Measurements from ENCODE around the gene SYCE1. TPM values are rescaled to one million over a fixed set of nuclear protein-coding genes. Genes with fewer than 3 reads are reported as not detected.

The SYCE1 gene
- total and polyA plus RNA-seq, 2 of the 8 experiments (the other 6 are each of a cell fraction or from before 2014, with no cell fraction given): not detected

- H3K4me1 ChIP-seq (replicated peaks in 1 of 4; ENCODE audit: control insufficient read depth in 3 of 4, insufficient read depth in 4 of 4, low read length in 3 of 4): no peaks in the 10 kb centered on the region
- no peak overlapping the region for H3K9ac ChIP-seq (replicated peaks in 1 of 4; ENCODE audit: extremely low read depth in 1 of 4, low read depth in 3 of 4, low read length in 3 of 4)
- H3K23ac ChIP-seq (ENCODE audit: insufficient read length): no peak overlapping the region
- H3K79me1 ChIP-seq (ENCODE audit: low read depth, low read length): no peaks in the 10 kb centered on the region
- no peak overlapping the region for H2BK20ac ChIP-seq (ENCODE audit: low read length)
- H4K91ac ChIP-seq (replicated peaks; ENCODE audit: insufficient read length, low read length): no peak overlapping the region
- DNase-seq (ENCODE audit: low read depth in 1 of 2, low spot score in 2 of 2) (no peak), FAIRE-seq (no peak)
- no peak overlapping the region for H3K56ac ChIP-seq (replicated peaks; ENCODE audit: insufficient read length, low read depth, low read length)
- no peak overlapping the region for H3K4me3 ChIP-seq (ENCODE audit: extremely low read depth in 1 of 4, insufficient read depth in 2 of 4, low read depth in 3 of 4, low read length in 4 of 4)
- peaks cover 79 to 92% of the 10 kb centered on the region in 2 experiments for H3K9me3 ChIP-seq (ENCODE audit: insufficient read depth in 2 of 2, low read depth in 1 of 2, low read length in 1 of 2)
- H3K27ac ChIP-seq (ENCODE audit: low read depth, low read length): no peak overlapping the region
- no peak overlapping the region for H2BK15ac ChIP-seq (ENCODE audit: low read length)
- ChIA-PET CTCF (ENCODE audit: partially characterized antibody) (no interaction called here), POLR2A (ENCODE audit: partially characterized antibody) (no interaction called here)
- H2BK12ac ChIP-seq (ENCODE audit: low read depth, low read length): no peak overlapping the region
- H3K23me2 ChIP-seq (ENCODE audit: low read depth, low read length): no peaks in the 10 kb centered on the region; the same call in 1 of the 2 replicates
- H2AK5ac ChIP-seq (ENCODE audit: low read depth, low read length): no peak overlapping the region
- no peak overlapping the region for H3K4ac ChIP-seq (replicated peaks; ENCODE audit: insufficient read length, low read depth, low read length)
- H3K18ac ChIP-seq (ENCODE audit: extremely low read depth, low read length): no peak overlapping the region
- no peak for TF ChIP-seq TBP (IDR thresholded peaks at IDR 0.05; ENCODE audit: low read depth, low read length)
- TF ChIP-seq HDAC2 (IDR thresholded peaks at IDR 0.05; ENCODE audit: borderline replicate concordance in 1 of 2, low read depth in 2 of 2, low read length in 2 of 2): no peak
- TF ChIP-seq BCL11A (IDR thresholded peaks at IDR 0.05; ENCODE audit: low read depth in 2 of 2, low read length in 2 of 2): no peak
- no peak for TF ChIP-seq POLR2AphosphoS5 (IDR thresholded peaks at IDR 0.05; ENCODE audit: low read depth, low read length)
- TF ChIP-seq GABPA (IDR thresholded peaks at IDR 0.05; ENCODE audit: borderline replicate concordance, insufficient read depth, low read length): no peak
- no peak for TF ChIP-seq HDAC6 (IDR thresholded peaks at IDR 0.05; ENCODE audit: low read depth, low read length)
- TF ChIP-seq SP4 (IDR thresholded peaks at IDR 0.05; ENCODE audit: low read length): no peak
- no peak for TF ChIP-seq CREB1 (IDR thresholded peaks at IDR 0.05)
- TF ChIP-seq FOSL1 (IDR thresholded peaks at IDR 0.05; ENCODE audit: insufficient read depth, low read depth, low read length): no peak
- no peak for TF ChIP-seq SUZ12 (IDR thresholded peaks at IDR 0.05; ENCODE audit: low read length)
- no peak for TF ChIP-seq MAFK (IDR thresholded peaks at IDR 0.05; ENCODE audit: low read depth, low read length)
- TF ChIP-seq SIN3A (conservative IDR thresholded peaks at IDR 0.05 in 1 of 2, IDR thresholded peaks at IDR 0.05 in 1 of 2; ENCODE audit: low read depth in 1 of 2, low read length in 2 of 2): no peak
- no peak for TF ChIP-seq NRF1 (IDR thresholded peaks at IDR 0.05; ENCODE audit: low read depth, low read length)
- TF ChIP-seq RXRA (IDR thresholded peaks at IDR 0.05; ENCODE audit: insufficient read depth, low read depth, low read length): no peak
- no peak for TF ChIP-seq KDM1A (IDR thresholded peaks at IDR 0.05; ENCODE audit: borderline replicate concordance, low read length)
- WGBS, 2 experiments (ENCODE audit: extremely low coverage in 1 of 2, insufficient coverage in 1 of 2, insufficient read length in 1 of 2, insufficient replicate concordance in 2 of 2, low coverage in 1 of 2, low lambda C conversion rate in 2 of 2, missing lambda C conversion rate in 1 of 2): 73% methylated on average over 8 of the region's 8 CpGs; no CpG with 5 or more reads in 1 of the 2 experiments
- H3K36me3 ChIP-seq (ENCODE audit: control insufficient read depth in 2 of 4, insufficient read depth in 4 of 4, low read length in 3 of 4): no peaks in the 10 kb centered on the region
- H2BK120ac ChIP-seq (replicated peaks; ENCODE audit: low read depth, low read length): no peak overlapping the region
- H3K79me2 ChIP-seq (ENCODE audit: control insufficient read depth in 1 of 2, insufficient read depth in 2 of 2, low read length in 2 of 2): no peaks in the 10 kb centered on the region
- H4K8ac ChIP-seq (ENCODE audit: extremely low read depth, insufficient read depth, low read length): no peak overlapping the region
- no peaks in the 10 kb centered on the region for H4K20me1 ChIP-seq (replicated peaks in 1 of 2; ENCODE audit: control insufficient read depth in 1 of 2, insufficient read depth in 2 of 2, low read length in 2 of 2)
- H4K5ac ChIP-seq (ENCODE audit: insufficient read length, low read depth, low read length): no peak overlapping the region
- no peak overlapping the region for H2BK5ac ChIP-seq (ENCODE audit: low read depth, low read length)
- H3K14ac ChIP-seq (ENCODE audit: insufficient read length): no peak overlapping the region
- no peak overlapping the region for H3K4me2 ChIP-seq (ENCODE audit: insufficient read depth in 1 of 2, low read depth in 2 of 2, low read length in 2 of 2)
- no peak overlapping the region for H2AFZ ChIP-seq (ENCODE audit: low read length)
- H3K27me3 ChIP-seq (replicated peaks in 1 of 4; ENCODE audit: control insufficient read depth in 3 of 4, extremely low read depth in 1 of 4, insufficient read depth in 3 of 4, low read length in 3 of 4): no peaks in the 10 kb centered on the region
Observed at GRCh38 chr10:133555521-133555920, 9.9 kb downstream of the SYCE1 start.

All from H1 (cell line).